ENCODE measurements around the gene TMBIM6.

TMBIM6 gene

GRCh38 chr12:49806321-49806813, 65.0 kb downstream of the TMBIM6 start:
- no peak overlapping the region for H3K27ac ChIP-seq (ENCODE audit: low read length)
- no CpG with 5 or more reads among the region's 7 CpGs for WGBS (ENCODE audit: insufficient coverage, insufficient read length)

GRCh38 chr12:49806877-49807276, 65.5 kb downstream of the TMBIM6 start:
- Histone ChIP-seq H3K9me3 (ENCODE audit: control insufficient read depth, insufficient read depth, low read length) (no peaks in the 10 kb centered on the region), H3K36me3 (ENCODE audit: control insufficient read depth, insufficient read depth, low read length) (peaks cover 7% of the 10 kb centered on the region), H3K4me1 (ENCODE audit: control insufficient read depth, insufficient read depth, low read length) (peaks cover 17% of the 10 kb centered on the region), H3K27ac (ENCODE audit: low read length) (no peak overlapping the region), H3K4me3 (ENCODE audit: low read length) (no peak overlapping the region), H3K27me3 (ENCODE audit: control insufficient read depth, insufficient read depth, low read length) (no peaks in the 10 kb centered on the region)
- no peak for DNase-seq (ENCODE audit: low read depth, low spot score)
- no CpG with 5 or more reads among the region's 7 CpGs for WGBS (ENCODE audit: insufficient coverage, insufficient read length)

More at GRCh38 chr12:49806321-49806813, 65.0 kb downstream of the TMBIM6 start:
- H3K27me3 ChIP-seq (ENCODE audit: control insufficient read depth, insufficient read depth, low read length) = no peaks in the 10 kb centered on the region
- no peak for DNase-seq (ENCODE audit: low read depth, low spot score)
- H3K9me3 ChIP-seq (ENCODE audit: control insufficient read depth, insufficient read depth, low read length) = no peaks in the 10 kb centered on the region
- H3K4me1 ChIP-seq (ENCODE audit: control insufficient read depth, insufficient read depth, low read length) = peaks cover 17% of the 10 kb centered on the region
- peaks cover 12% of the 10 kb centered on the region for H3K36me3 ChIP-seq (ENCODE audit: control insufficient read depth, insufficient read depth, low read length)
- H3K4me3 ChIP-seq (ENCODE audit: low read length) = no peak overlapping the region

DNA sequence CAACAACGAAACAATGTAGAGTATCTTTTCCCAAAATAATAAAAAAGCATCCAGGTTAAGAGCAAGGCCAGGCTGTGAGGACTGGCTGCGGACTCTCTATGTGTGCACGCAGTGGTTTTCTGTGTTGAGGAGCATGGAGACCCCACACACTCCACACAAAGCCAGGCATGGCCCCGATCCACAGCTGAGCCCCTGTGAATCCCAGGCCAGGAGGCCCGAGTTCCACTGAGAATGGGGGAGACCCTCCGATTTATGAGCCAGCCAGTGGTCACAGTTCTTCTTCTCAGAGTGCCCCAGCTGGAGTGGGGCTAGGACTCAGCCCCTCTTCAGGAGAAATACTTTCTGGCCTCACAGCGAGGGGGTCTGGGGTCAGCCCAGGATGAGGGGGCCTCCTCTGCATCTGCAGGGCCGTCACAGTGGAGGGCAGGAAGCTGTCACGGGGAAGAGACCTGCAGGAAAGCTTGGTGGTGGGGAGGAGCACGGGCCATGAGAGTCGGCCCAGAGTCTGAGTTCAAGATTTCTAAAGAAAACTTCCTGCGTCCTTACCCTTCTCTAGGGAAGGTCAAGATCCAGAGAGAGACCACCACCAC, 66.7 kb downstream of the TMBIM6 start:
- H3K27me3 ChIP-seq (ENCODE audit: control insufficient read depth, insufficient read depth, low read length) = no peaks in the 10 kb centered on the region
- no peak for DNase-seq (ENCODE audit: low read depth, low spot score)
- peaks cover 17% of the 10 kb centered on the region for H3K4me1 ChIP-seq (ENCODE audit: control insufficient read depth, insufficient read depth, low read length)
- no peak overlapping the region for H3K27ac ChIP-seq (ENCODE audit: low read length)
- no CpG with 5 or more reads among the region's 12 CpGs for WGBS (ENCODE audit: insufficient coverage, insufficient read length)
- H3K4me3 ChIP-seq (ENCODE audit: low read length) = no peak overlapping the region
- peaks cover 7% of the 10 kb centered on the region; the same call in 1 of the 2 replicates for H3K36me3 ChIP-seq (ENCODE audit: control insufficient read depth, insufficient read depth, low read length)
- H3K9me3 ChIP-seq (ENCODE audit: control insufficient read depth, insufficient read depth, low read length) = no peaks in the 10 kb centered on the region

DNA sequence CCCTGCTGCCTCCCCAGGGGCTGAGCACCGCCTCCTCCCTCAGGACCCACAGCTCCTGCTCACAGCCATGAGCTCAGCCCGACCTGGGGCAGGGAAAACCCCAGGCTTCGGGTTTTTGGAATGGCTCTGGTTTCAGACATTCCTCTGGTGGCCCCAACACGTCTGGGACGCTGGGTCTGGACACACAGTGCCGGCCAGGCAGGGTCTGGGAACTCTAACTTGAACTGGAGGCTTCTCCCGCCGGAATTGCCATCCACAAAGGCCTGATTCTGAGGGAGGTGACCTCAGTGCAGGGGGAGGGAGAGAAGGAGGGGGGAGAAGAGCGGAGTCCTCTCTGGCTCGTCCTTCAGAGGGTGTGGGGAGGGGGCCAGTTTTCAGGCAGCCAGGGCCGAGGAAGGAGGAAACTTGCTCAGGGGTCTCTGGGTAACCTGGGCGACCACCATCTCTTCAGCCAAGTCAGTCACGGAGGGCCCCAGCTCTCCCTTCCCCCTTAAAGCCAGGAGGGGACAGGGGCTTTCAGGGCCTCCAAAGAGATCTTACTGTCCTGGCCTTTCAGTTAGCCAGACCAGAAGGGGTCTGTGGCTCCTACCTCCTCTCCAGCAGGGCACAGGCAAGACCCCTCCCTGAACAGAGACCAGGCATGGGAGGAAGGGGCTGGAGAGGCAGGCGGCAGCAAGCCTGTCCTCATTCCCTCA, 67.5 kb downstream of the TMBIM6 start:
- DNase-seq (ENCODE audit: low read depth, low spot score) = no peak
- Histone ChIP-seq H3K4me1 (ENCODE audit: control insufficient read depth, insufficient read depth, low read length) (peaks cover 17% of the 10 kb centered on the region), H3K27me3 (ENCODE audit: control insufficient read depth, insufficient read depth, low read length) (no peaks in the 10 kb centered on the region), H3K4me3 (ENCODE audit: low read length) (no peak overlapping the region), H3K9me3 (ENCODE audit: control insufficient read depth, insufficient read depth, low read length) (no peaks in the 10 kb centered on the region), H3K27ac (ENCODE audit: low read length) (no peak overlapping the region), H3K36me3 (ENCODE audit: control insufficient read depth, insufficient read depth, low read length) (peaks cover 4% of the 10 kb centered on the region; the same call in 1 of the 2 replicates)
- no CpG with 5 or more reads among the region's 14 CpGs for WGBS (ENCODE audit: insufficient coverage, insufficient read length)

DNA sequence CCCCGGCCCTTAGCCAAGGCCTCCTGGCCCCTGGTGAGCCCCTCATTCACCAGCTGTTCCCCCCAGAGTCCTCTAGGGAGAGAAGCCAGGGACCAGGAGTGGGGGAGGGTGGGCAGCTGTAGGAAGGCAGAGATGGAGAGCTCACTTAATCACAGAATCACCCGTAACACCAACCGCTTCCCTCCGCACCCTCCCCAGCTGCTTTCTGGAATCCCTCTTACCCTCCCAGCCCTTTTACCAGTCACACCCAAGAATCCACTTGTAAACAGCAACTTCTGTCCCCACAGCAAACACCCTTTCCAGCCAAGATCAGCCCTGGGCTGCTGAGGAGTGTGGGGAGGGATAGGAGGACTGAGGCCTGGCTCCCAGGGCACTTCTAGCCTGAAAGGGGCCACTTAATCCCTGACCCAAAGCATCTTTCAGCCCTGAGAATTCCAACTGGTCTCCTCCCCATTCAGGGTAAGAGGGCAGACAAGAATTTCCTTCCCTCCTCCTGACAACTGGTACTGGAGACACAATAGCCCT, 68.1 kb downstream of the TMBIM6 start:
- Histone ChIP-seq H3K4me1 (ENCODE audit: control insufficient read depth, insufficient read depth, low read length) (peaks cover 17% of the 10 kb centered on the region), H3K36me3 (ENCODE audit: control insufficient read depth, insufficient read depth, low read length) (peaks cover 4% of the 10 kb centered on the region; the same call in 1 of the 2 replicates), H3K27ac (ENCODE audit: low read length) (no peak overlapping the region), H3K4me3 (ENCODE audit: low read length) (no peak overlapping the region), H3K9me3 (ENCODE audit: control insufficient read depth, insufficient read depth, low read length) (no peaks in the 10 kb centered on the region), H3K27me3 (ENCODE audit: control insufficient read depth, insufficient read depth, low read length) (no peaks in the 10 kb centered on the region)
- no CpG with 5 or more reads among the region's 4 CpGs for WGBS (ENCODE audit: insufficient coverage, insufficient read length)
- DNase-seq (ENCODE audit: low read depth, low spot score) = no peak

DNA sequence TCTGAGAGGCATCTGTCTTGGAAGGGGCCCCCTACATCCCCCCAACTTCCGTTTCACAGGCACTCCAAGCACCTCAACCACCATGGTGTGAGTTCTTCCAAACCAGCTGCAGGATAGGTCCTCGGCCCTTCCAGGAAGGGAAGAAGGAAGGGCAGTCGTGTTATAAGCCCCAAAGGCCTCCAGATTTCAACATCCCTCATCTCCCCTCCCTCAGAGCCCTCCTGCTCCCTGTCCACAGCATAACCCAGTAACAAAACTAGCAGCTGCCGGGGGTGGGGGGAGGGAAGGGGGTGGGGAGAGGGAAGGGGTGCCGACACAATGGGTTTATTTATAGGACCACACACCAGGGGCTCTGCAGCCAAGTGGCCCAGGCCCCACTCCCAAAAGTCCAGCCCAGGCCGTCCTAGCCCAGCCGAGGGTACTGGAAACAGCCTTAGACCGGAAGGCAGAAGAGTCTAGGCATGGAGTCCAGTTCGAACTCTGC, 68.6 kb downstream of the TMBIM6 start:
- WGBS (ENCODE audit: insufficient coverage, insufficient read length) = no CpG with 5 or more reads among the region's 9 CpGs
- H3K4me1 ChIP-seq (ENCODE audit: control insufficient read depth, insufficient read depth, low read length) = peaks cover 17% of the 10 kb centered on the region

DNA sequence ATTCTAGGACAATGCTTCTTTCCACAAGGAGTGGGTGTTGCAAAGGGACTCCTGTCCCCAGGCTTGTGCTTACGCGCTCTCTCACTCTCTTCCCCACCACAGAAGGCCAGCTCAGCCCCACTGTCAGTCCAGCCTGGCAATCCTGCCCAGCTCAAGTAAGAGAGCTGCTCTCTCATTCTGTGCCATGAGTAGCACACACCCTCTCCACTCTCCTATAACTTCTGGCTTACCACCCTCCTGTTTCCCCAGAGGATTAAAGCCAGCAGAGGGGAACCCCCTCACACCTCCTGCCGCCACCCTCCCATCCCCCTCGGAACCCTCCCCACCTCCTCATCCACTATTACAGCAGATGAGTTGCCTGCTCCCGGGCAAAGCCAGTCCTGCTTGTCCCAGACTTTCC, 69.8 kb downstream of the TMBIM6 start:
- H3K4me3 ChIP-seq (ENCODE audit: low read length) = no peak overlapping the region
- H3K9me3 ChIP-seq (ENCODE audit: control insufficient read depth, insufficient read depth, low read length) = no peaks in the 10 kb centered on the region
- WGBS (ENCODE audit: insufficient coverage, insufficient read length) = no CpG with 5 or more reads among the region's 5 CpGs
- DNase-seq (ENCODE audit: low read depth, low spot score) = no peak
- H3K36me3 ChIP-seq (ENCODE audit: control insufficient read depth, insufficient read depth, low read length) = no peaks in the 10 kb centered on the region
- H3K4me1 ChIP-seq (ENCODE audit: control insufficient read depth, insufficient read depth, low read length) = peaks cover 17% of the 10 kb centered on the region
- no peak overlapping the region for H3K27ac ChIP-seq (ENCODE audit: low read length)
- H3K27me3 ChIP-seq (ENCODE audit: control insufficient read depth, insufficient read depth, low read length) = no peaks in the 10 kb centered on the region

More for the DNA sequence above, 68.6 kb downstream of the TMBIM6 start:
- H3K27ac ChIP-seq (ENCODE audit: low read length) = no peak overlapping the region
- no peaks in the 10 kb centered on the region for H3K27me3 ChIP-seq (ENCODE audit: control insufficient read depth, insufficient read depth, low read length)
- no peaks in the 10 kb centered on the region for H3K9me3 ChIP-seq (ENCODE audit: control insufficient read depth, insufficient read depth, low read length)
- no peak for DNase-seq (ENCODE audit: low read depth, low spot score)
- H3K36me3 ChIP-seq (ENCODE audit: control insufficient read depth, insufficient read depth, low read length) = no peaks in the 10 kb centered on the region; the same call in 1 of the 2 replicates
- H3K4me3 ChIP-seq (ENCODE audit: low read length) = no peak overlapping the region

DNA sequence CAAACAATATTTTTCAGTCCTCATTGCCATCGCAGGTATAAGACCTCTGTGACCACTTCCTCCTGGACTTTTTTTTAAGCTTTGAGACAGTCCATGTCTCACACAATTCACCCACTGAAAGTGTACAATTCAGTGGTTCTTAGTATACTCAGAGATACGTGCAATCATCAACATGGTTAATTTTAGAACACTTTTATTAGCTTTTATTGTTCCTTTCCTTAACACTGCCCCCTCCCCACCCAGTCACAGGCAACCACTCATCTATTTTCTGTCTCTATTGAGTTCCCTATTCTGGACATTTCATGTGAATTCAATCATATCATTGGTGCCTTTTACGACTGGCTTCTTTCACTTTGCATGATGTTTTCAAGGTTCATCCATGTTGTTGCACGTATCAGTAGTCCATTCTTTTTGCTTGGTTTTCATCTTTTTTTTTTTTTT, 70.6 kb downstream of the TMBIM6 start:
- Histone ChIP-seq H3K27me3 (ENCODE audit: control insufficient read depth, insufficient read depth, low read length) (no peaks in the 10 kb centered on the region), H3K4me1 (ENCODE audit: control insufficient read depth, insufficient read depth, low read length) (peaks cover 17% of the 10 kb centered on the region), H3K4me3 (ENCODE audit: low read length) (no peak overlapping the region), H3K9me3 (ENCODE audit: control insufficient read depth, insufficient read depth, low read length) (no peaks in the 10 kb centered on the region), H3K27ac (ENCODE audit: low read length) (no peak overlapping the region), H3K36me3 (ENCODE audit: control insufficient read depth, insufficient read depth, low read length) (no peaks in the 10 kb centered on the region)
- no peak for DNase-seq (ENCODE audit: low read depth, low spot score)
- no CpG with 5 or more reads among the region's 4 CpGs for WGBS (ENCODE audit: insufficient coverage, insufficient read length)

GRCh38 chr12:49813131-49813530, 71.8 kb downstream of the TMBIM6 start:
- no peaks in the 10 kb centered on the region for H3K9me3 ChIP-seq (ENCODE audit: control insufficient read depth, insufficient read depth, low read length)
- no CpG with 5 or more reads among the region's 1 CpG for WGBS (ENCODE audit: insufficient coverage, insufficient read length)
- no peaks in the 10 kb centered on the region for H3K36me3 ChIP-seq (ENCODE audit: control insufficient read depth, insufficient read depth, low read length)
- H3K4me1 ChIP-seq (ENCODE audit: control insufficient read depth, insufficient read depth, low read length) = peaks cover 17% of the 10 kb centered on the region
- no peak for DNase-seq (ENCODE audit: low read depth, low spot score)
- H3K27me3 ChIP-seq (ENCODE audit: control insufficient read depth, insufficient read depth, low read length) = no peaks in the 10 kb centered on the region
- H3K4me3 ChIP-seq (ENCODE audit: low read length) = no peak overlapping the region
- H3K27ac ChIP-seq (ENCODE audit: low read length) = no peak overlapping the region

Data from iPS DF 6.9 (cell line).